CD4-positive, alpha-beta T cell treated with Interleukin-17A for 1 hour (primary cell): ENCODE data around the gene CCDC86.
A peak's percentile ranks its signal among the peaks of the same experiment; 100 is the strongest.

Experiments
- DNase-seq: peaks from one replicate; pipeline ENCODE4 v3.0.0-alpha.2; 2020

The CCDC86 gene

GRCh38 chr11:60854140-60854846, 12.4 kb downstream of the CCDC86 start:
- no peak for DNase-seq

- no peak for DNase-seq
Measured at GRCh38 chr11:60854847-60855725, 13.2 kb downstream of the CCDC86 start.

GRCh38 chr11:60855726-60856633, 14.1 kb downstream of the CCDC86 start, which contains the start of gene PTGDR2:
Gene PTGDR2 (minus strand): TSS chr11:60855950. CDS start chr11:60853722, 2,228 bp downstream.
- DNase-seq = no peak

GRCh38 chr11:60857378-60858232, 15.7 kb downstream of the CCDC86 start:
- DNase-seq = no peak

- DNase-seq = no peak
Measured at GRCh38 chr11:60858236-60858635, 16.3 kb downstream of the CCDC86 start.

GRCh38 chr11:60858731-60859464, 17.0 kb downstream of the CCDC86 start:
- DNase-seq = no peak

- no peak for DNase-seq
Measured at GRCh38 chr11:60859616-60860250, 17.8 kb downstream of the CCDC86 start.

- DNase-seq = no peak
Measured at GRCh38 chr11:60860943-60861342, 19.0 kb downstream of the CCDC86 start.

- no peak for DNase-seq
Measured at GRCh38 chr11:60862171-60862570, 20.3 kb downstream of the CCDC86 start.

- DNase-seq = no peak
Measured at GRCh38 chr11:60863550-60864521, 21.9 kb downstream of the CCDC86 start.

GRCh38 chr11:60864856-60865513, 23.1 kb downstream of the CCDC86 start:
- DNase-seq = peak; percentile 16

GRCh38 chr11:60866911-60867870, 25.3 kb downstream of the CCDC86 start, which contains the start of gene ZP1:
Gene ZP1 (plus strand): TSS chr11:60867542. CDS start chr11:60867562, 20 bp downstream.
- no peak for DNase-seq

- no peak for DNase-seq
Measured at GRCh38 chr11:60867871-60868681, 26.2 kb downstream of the CCDC86 start.

GRCh38 chr11:60868682-60869450, 27.0 kb downstream of the CCDC86 start:
- no peak for DNase-seq

- DNase-seq = no peak
Measured at GRCh38 chr11:60869451-60869825, 27.5 kb downstream of the CCDC86 start.

- DNase-seq = peak; percentile 39
Measured at GRCh38 chr11:60870276-60870675, 28.4 kb downstream of the CCDC86 start.
